NCI-H1092 (cell line): Measurements from ENCODE around the gene CCBE1.
"Not testable (repeated sequence)": the region's sequence is repeated elsewhere in the genome, so short reads cannot be mapped to it uniquely, and the experiment has no call there.

Source experiments
- DNase-seq: peaks from one replicate; lab custom pipeline; 2025; lab: John Stamatoyannopoulos, UW

CCBE1 gene

GRCh38 chr18:59539108-59539507, 158.1 kb downstream of the CCBE1 start:
- DNase-seq = no peak

- no peak for DNase-seq
Observed at GRCh38 chr18:59537579-59537978, 159.6 kb downstream of the CCBE1 start.

- no peak for DNase-seq
Observed at GRCh38 chr18:59536166-59536565, 161.1 kb downstream of the CCBE1 start.

GRCh38 chr18:59535055-59535454, 162.2 kb downstream of the CCBE1 start:
- DNase-seq = no peak

GRCh38 chr18:59528866-59529265, 168.4 kb downstream of the CCBE1 start:
- no peak for DNase-seq

GRCh38 chr18:59520562-59521355, 176.5 kb downstream of the CCBE1 start:
- DNase-seq = no peak

GRCh38 chr18:59518705-59519104, 178.5 kb downstream of the CCBE1 start:
- no peak for DNase-seq

- DNase-seq = no peak
Observed at GRCh38 chr18:59517446-59518165, 179.6 kb downstream of the CCBE1 start.

GRCh38 chr18:59516356-59517155, 180.7 kb downstream of the CCBE1 start:
- DNase-seq = no peak

- DNase-seq = not testable (repeated sequence)
Observed at GRCh38 chr18:59515956-59516355, 181.3 kb downstream of the CCBE1 start.

- DNase-seq = no peak
Observed at GRCh38 chr18:59515147-59515546, 182.1 kb downstream of the CCBE1 start.

- DNase-seq = no peak
Observed at GRCh38 chr18:59514203-59514602, 183.0 kb downstream of the CCBE1 start.

- DNase-seq = no peak
Observed at GRCh38 chr18:59512025-59512755, 185.0 kb downstream of the CCBE1 start.

- DNase-seq = no peak
Observed at GRCh38 chr18:59509481-59510442, 187.5 kb downstream of the CCBE1 start.

- DNase-seq = no peak
Observed at GRCh38 chr18:59505356-59505755, 191.9 kb downstream of the CCBE1 start.

GRCh38 chr18:59502274-59503175, 194.7 kb downstream of the CCBE1 start:
- no peak for DNase-seq

- no peak for DNase-seq
Observed at GRCh38 chr18:59501920-59502273, 195.3 kb downstream of the CCBE1 start.

- DNase-seq = no peak
Observed at GRCh38 chr18:59500765-59501164, 196.5 kb downstream of the CCBE1 start.

GRCh38 chr18:59498506-59499086, 198.6 kb downstream of the CCBE1 start:
- no peak for DNase-seq
